ENCODE results near the gene CCDC88C. TPM values are rescaled to one million over a fixed set of nuclear protein-coding genes. Genes with fewer than 3 reads are reported as not detected.
A peak's percentile ranks its signal among the peaks of the same experiment; 100 is the strongest.

Gene CCDC88C
- total RNA-seq, 1 experiment from 2014 or later, result 29.8 TPM

DNA sequence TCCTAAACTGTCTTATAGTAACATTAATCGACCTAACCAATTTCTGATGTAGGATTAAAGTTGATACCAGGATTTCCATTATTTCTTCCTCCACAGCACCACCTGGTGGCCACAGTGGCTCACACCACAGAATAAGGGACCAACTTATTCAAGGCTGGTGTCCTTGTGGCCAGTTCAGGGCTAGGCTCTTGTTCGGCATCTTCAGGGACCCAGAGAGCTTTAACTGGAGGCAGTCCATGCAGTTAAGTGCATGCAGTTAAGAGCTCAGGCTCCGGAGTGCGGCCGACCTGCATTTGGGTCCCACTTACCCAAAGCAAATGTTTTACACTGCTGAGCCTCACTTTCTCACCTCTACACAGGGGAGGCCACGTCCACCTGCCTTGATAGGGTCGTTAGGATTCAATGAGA is 131.1 kb downstream of the CCDC88C start:
- Mint-ChIP-seq H3K27ac (ENCODE audit: unreplicated experiment) (no peak overlapping the region), H3K9me3 (ENCODE audit: unreplicated experiment) (no peaks in the 10 kb centered on the region), H3K36me3 (ENCODE audit: insufficient read depth, unreplicated experiment) (peaks cover 33% of the 10 kb centered on the region), H3K27me3 (ENCODE audit: insufficient read depth, unreplicated experiment) (no peaks in the 10 kb centered on the region), H3K4me3 (ENCODE audit: unreplicated experiment) (no peak overlapping the region), H3K4me1 (ENCODE audit: low read depth, unreplicated experiment) (no peaks in the 10 kb centered on the region)
- CTCF ChIA-PET, result interaction anchor here (2.5 kb wide), 1 partner anchor 109 kb away, joined by 11 read pairs; no protein-coding TSS in a partner anchor
- Histone ChIP-seq H3K27me3 (replicated peaks; ENCODE audit: control insufficient read depth, insufficient read depth, low read length) (no peaks in the 10 kb centered on the region), H3K9me3 (no peaks in the 10 kb centered on the region), H3K4me3 (ENCODE audit: low read depth, low read length) (no peak overlapping the region), H3K4me1 (no peaks in the 10 kb centered on the region), H3K36me3 (ENCODE audit: control insufficient read depth, insufficient read depth, low read length) (no peaks in the 10 kb centered on the region; the same call in 1 of the 2 replicates)
- BruUV-seq (replicated peaks), result no TSS peak
- TF ChIP-seq, protein P1, sequence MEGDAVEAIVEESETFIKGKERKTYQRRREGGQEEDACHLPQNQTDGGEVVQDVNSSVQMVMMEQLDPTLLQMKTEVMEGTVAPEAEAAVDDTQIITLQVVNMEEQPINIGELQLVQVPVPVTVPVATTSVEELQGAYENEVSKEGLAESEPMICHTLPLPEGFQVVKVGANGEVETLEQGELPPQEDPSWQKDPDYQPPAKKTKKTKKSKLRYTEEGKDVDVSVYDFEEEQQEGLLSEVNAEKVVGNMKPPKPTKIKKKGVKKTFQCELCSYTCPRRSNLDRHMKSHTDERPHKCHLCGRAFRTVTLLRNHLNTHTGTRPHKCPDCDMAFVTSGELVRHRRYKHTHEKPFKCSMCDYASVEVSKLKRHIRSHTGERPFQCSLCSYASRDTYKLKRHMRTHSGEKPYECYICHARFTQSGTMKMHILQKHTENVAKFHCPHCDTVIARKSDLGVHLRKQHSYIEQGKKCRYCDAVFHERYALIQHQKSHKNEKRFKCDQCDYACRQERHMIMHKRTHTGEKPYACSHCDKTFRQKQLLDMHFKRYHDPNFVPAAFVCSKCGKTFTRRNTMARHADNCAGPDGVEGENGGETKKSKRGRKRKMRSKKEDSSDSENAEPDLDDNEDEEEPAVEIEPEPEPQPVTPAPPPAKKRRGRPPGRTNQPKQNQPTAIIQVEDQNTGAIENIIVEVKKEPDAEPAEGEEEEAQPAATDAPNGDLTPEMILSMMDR (IDR thresholded peaks at IDR 0.05; ENCODE audit: insufficient read depth in 1 of 2, low read depth in 1 of 2, low read length in 1 of 2, severe bottlenecking in 1 of 2, unreplicated experiment in 1 of 2), result peak; percentile 76 to 79
- DNase-seq, result peak; percentile 55 to 74
- intact Hi-C loops (cut with micrococcal nuclease; ENCODE audit: unreplicated experiment), result loop anchor here (1.0 kb wide), 2 partner anchors 109 to 383 kb away; no protein-coding TSS in a partner anchor
- POLR2A ChIA-PET, result no interaction called here

- POLR2A ChIA-PET, result no interaction called here
- intact Hi-C loops (cut with micrococcal nuclease; ENCODE audit: unreplicated experiment), result no loop called here
- TF ChIP-seq, protein P1 (IDR thresholded peaks at IDR 0.05; ENCODE audit: insufficient read depth in 1 of 2, low read depth in 1 of 2, low read length in 1 of 2, severe bottlenecking in 1 of 2, unreplicated experiment in 1 of 2), result no peak
- no peak overlapping the region for H3K4me3 ChIP-seq (ENCODE audit: low read depth, low read length)
- no TSS peak for BruUV-seq (replicated peaks)
- no peaks in the 10 kb centered on the region for H3K4me1 ChIP-seq
- no peaks in the 10 kb centered on the region; the same call in 1 of the 2 replicates for H3K36me3 ChIP-seq (ENCODE audit: control insufficient read depth, insufficient read depth, low read length)
- no peaks in the 10 kb centered on the region for H3K9me3 ChIP-seq
- peaks cover 30% of the 10 kb centered on the region for H3K36me3 Mint-ChIP-seq (ENCODE audit: insufficient read depth, unreplicated experiment)
- H3K4me1 Mint-ChIP-seq (ENCODE audit: low read depth, unreplicated experiment), result no peaks in the 10 kb centered on the region
- CTCF ChIA-PET, result interaction anchor here (0.6 to 2.5 kb wide), 2 partner anchors 108 to 237 kb away, joined by 4 to 11 read pairs; no protein-coding TSS in a partner anchor
- no peak for DNase-seq
- H3K4me3 Mint-ChIP-seq (ENCODE audit: unreplicated experiment), result no peak overlapping the region
- no peaks in the 10 kb centered on the region for H3K9me3 Mint-ChIP-seq (ENCODE audit: unreplicated experiment)
- no peaks in the 10 kb centered on the region for H3K27me3 Mint-ChIP-seq (ENCODE audit: insufficient read depth, unreplicated experiment)
- no peak overlapping the region for H3K27ac Mint-ChIP-seq (ENCODE audit: unreplicated experiment)
- H3K27me3 ChIP-seq (replicated peaks; ENCODE audit: control insufficient read depth, insufficient read depth, low read length), result no peaks in the 10 kb centered on the region
Observed at GRCh38 chr14:91284791-91285548, 132.7 kb downstream of the CCDC88C start.

DNA sequence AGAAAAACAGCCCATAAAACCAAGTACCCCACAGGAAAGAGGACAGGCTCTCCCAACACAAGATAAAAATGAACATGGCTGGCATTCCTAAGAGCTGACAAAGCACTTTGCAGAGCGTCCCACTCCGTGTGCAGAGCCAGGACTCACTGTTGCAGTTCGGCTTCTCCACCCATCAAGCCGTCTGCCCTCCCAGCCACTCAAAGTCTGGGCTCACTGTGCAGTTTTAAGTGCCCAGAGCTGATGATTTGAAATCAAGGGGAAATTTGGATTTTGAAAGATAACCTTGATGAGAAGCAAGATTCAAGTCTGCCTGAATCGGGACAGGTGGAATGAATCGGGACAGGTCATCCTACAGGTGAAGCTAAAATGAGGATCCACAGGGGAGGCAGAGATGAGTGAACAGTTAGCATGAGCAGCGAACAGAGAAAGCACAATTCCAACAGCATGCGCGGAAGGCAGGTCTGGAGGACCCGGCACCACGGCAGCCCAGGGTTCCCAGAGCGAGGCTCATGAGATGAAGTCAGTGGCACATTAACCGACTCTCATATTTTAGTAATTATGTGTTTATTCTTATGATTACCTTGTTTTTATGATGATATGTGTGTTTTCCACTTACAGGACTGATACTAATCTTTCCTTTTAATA is 133.4 kb downstream of the CCDC88C start:
- no peaks in the 10 kb centered on the region for H3K27me3 ChIP-seq (replicated peaks; ENCODE audit: control insufficient read depth, insufficient read depth, low read length)
- no peak overlapping the region for H3K4me3 ChIP-seq (ENCODE audit: low read depth, low read length)
- Mint-ChIP-seq H3K4me1 (ENCODE audit: low read depth, unreplicated experiment) (no peaks in the 10 kb centered on the region), H3K36me3 (ENCODE audit: insufficient read depth, unreplicated experiment) (peaks cover 28% of the 10 kb centered on the region), H3K27me3 (ENCODE audit: insufficient read depth, unreplicated experiment) (no peaks in the 10 kb centered on the region), H3K9me3 (ENCODE audit: unreplicated experiment) (no peaks in the 10 kb centered on the region), H3K27ac (ENCODE audit: unreplicated experiment) (no peak overlapping the region), H3K4me3 (ENCODE audit: unreplicated experiment) (no peak overlapping the region)
- no peaks in the 10 kb centered on the region for H3K4me1 ChIP-seq
- H3K36me3 ChIP-seq (ENCODE audit: control insufficient read depth, insufficient read depth, low read length), result no peaks in the 10 kb centered on the region; the same call in 1 of the 2 replicates
- intact Hi-C loops (cut with micrococcal nuclease; ENCODE audit: unreplicated experiment), result no loop called here
- CTCF ChIA-PET, result no interaction called here
- DNase-seq, result no peak
- TF ChIP-seq, protein P1 (IDR thresholded peaks at IDR 0.05; ENCODE audit: insufficient read depth in 1 of 2, low read depth in 1 of 2, low read length in 1 of 2, severe bottlenecking in 1 of 2, unreplicated experiment in 1 of 2), result no peak
- POLR2A ChIA-PET, result no interaction called here
- BruUV-seq (replicated peaks), result no TSS peak
- no peaks in the 10 kb centered on the region for H3K9me3 ChIP-seq
